Osteoblast (primary cell): ENCODE results near the gene SMIM33. TPM values are rescaled to one million over a fixed set of nuclear protein-coding genes. Genes with fewer than 3 reads are reported as not detected.
"Not testable (repeated sequence)": the region's sequence is repeated elsewhere in the genome, so short reads cannot be mapped to it uniquely, and the experiment has no call there.

Experiments used
- DNase-seq: peaks from one replicate; pipeline ENCODE4 v3.0.0; 2011; ENCODE audit warnings: low spot score, mixed read lengths; ENCODE audit not compliant: insufficient read length; ENCODE audit errors: missing footprints
- H2AFZ ChIP-seq: 2 replicates; pipeline ENCODE4 v1.6.0; 2011; ENCODE audit warnings: mild to moderate bottlenecking, low read length
- H3K27ac ChIP-seq: 2 replicates; pipeline ENCODE4 v1.5.1; 2011; ENCODE audit warnings: mild to moderate bottlenecking, low read depth, low read length, moderate library complexity
- H3K27me3 ChIP-seq: 2 replicates; pipeline ENCODE4 v1.6.0; 2012; ENCODE audit warnings: mild to moderate bottlenecking, control low read depth, inconsistent platforms, low read length, moderate library complexity; ENCODE audit not compliant: insufficient read depth
- H3K36me3 ChIP-seq: 2 replicates; pipeline ENCODE4 v1.5.1; 2011; ENCODE audit warnings: mild to moderate bottlenecking, low read length, control low read depth, moderate library complexity; ENCODE audit not compliant: insufficient read depth
- H3K4me1 ChIP-seq: 2 replicates; pipeline ENCODE4 v1.5.1; 2011; ENCODE audit warnings: mild to moderate bottlenecking, low read length, control low read depth, moderate library complexity; ENCODE audit not compliant: insufficient read depth
- H3K4me2 ChIP-seq: 2 replicates; pipeline ENCODE4 v1.6.0; 2011; ENCODE audit warnings: mild to moderate bottlenecking, low read length; ENCODE audit not compliant: insufficient read depth
- H3K4me3 ChIP-seq: fragments of 200-600 bp; sonication (generic); 3 replicates; pipeline ENCODE4 v1.5.1; 2012; ENCODE audit warnings: mild to moderate bottlenecking, low read length, inconsistent platforms; ENCODE audit not compliant: insufficient read depth
- H3K79me2 ChIP-seq: 2 replicates; pipeline ENCODE4 v1.6.0; 2012; ENCODE audit warnings: mild to moderate bottlenecking, low read length, control low read depth, inconsistent platforms; ENCODE audit not compliant: insufficient read depth
- H3K9me3 ChIP-seq: 2 replicates; pipeline ENCODE4 v1.5.1; 2011; ENCODE audit warnings: low read depth, low read length, control low read depth
- H4K20me1 ChIP-seq: 2 replicates; pipeline ENCODE4 v1.6.0; 2012; ENCODE audit warnings: mild to moderate bottlenecking, low read length, control low read depth; ENCODE audit not compliant: insufficient read depth
- total RNA-seq: library from RNA; depleted of rRNA; stranded (reverse); fragments of >200 nt; gene quantifications from 2 replicates; pipeline ENCODE4 v1.2.3, GENCODE V29; 2012
- TF ChIP-seq, protein P1 (sequence below): IDR thresholded peaks from 2 replicates; pipeline ENCODE4 v1.5.1; 2011; ENCODE audit warnings: mild to moderate bottlenecking, low read depth, low read length, moderate library complexity; ENCODE audit errors: extremely low read depth

SMIM33 gene
- total RNA-seq, 1 donor: not detected

GRCh38 chr5:139475865-139476617 lies 5.2 kb downstream of the SMIM33 start:
- H4K20me1 ChIP-seq: peaks cover 3% of the 10 kb centered on the region
- TF ChIP-seq, protein P1, sequence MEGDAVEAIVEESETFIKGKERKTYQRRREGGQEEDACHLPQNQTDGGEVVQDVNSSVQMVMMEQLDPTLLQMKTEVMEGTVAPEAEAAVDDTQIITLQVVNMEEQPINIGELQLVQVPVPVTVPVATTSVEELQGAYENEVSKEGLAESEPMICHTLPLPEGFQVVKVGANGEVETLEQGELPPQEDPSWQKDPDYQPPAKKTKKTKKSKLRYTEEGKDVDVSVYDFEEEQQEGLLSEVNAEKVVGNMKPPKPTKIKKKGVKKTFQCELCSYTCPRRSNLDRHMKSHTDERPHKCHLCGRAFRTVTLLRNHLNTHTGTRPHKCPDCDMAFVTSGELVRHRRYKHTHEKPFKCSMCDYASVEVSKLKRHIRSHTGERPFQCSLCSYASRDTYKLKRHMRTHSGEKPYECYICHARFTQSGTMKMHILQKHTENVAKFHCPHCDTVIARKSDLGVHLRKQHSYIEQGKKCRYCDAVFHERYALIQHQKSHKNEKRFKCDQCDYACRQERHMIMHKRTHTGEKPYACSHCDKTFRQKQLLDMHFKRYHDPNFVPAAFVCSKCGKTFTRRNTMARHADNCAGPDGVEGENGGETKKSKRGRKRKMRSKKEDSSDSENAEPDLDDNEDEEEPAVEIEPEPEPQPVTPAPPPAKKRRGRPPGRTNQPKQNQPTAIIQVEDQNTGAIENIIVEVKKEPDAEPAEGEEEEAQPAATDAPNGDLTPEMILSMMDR: no peak
- peaks cover 42% of the 10 kb centered on the region for H3K36me3 ChIP-seq
- no peak overlapping the region for H3K4me3 ChIP-seq
- H3K9me3 ChIP-seq: no peaks in the 10 kb centered on the region
- H3K27me3 ChIP-seq: no peaks in the 10 kb centered on the region
- H3K27ac ChIP-seq: no peak overlapping the region
- no peak overlapping the region for H2AFZ ChIP-seq
- H3K4me1 ChIP-seq: peaks cover 21% of the 10 kb centered on the region
- no peak overlapping the region for H3K4me2 ChIP-seq
- H3K79me2 ChIP-seq: peaks cover 19% of the 10 kb centered on the region
- DNase-seq: no peak

DNA sequence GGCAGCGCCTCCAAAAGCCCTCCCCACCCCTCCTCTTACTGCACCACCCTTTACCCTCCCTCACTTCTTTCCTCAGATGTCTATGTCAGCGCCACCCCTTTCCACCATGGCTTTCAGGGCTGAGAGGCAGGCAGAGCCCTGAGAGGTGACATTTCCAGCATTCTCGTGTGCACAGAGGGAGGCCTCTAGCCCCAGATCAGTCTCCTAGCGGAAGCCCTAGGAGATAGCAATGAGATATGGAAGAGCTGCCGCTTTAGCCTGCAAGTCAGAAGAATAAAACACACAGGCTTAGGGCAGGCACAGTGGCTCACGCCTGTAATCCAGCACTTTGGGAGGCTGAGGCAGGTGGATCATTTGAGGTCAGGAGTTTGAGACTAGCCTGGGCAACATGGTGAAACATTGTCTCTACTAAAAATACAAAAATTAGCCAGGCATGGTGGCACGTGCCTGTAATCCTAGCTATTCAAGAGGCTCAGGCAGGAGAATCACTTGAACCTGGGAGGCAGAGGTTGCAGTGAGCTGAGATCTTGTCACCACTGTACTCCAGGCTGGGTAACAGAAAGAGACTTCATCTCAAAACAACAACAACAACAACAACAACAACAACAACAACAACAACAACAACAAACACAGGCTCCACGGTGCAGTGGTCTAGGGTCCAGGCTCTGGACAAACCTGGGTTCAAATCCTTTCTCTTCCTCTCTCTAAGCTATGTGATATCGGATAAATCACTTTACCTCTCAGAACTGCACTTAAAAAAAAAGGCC lies 8.0 kb downstream of the SMIM33 start:
- not testable (repeated sequence) for H3K27me3 ChIP-seq, H2AFZ ChIP-seq, H3K9me3 ChIP-seq, H3K4me2 ChIP-seq, H4K20me1 ChIP-seq, H3K27ac ChIP-seq, H3K4me3 ChIP-seq, DNase-seq
- Histone ChIP-seq H3K79me2 (peaks cover 28% of the 10 kb centered on the region), H3K36me3 (peaks cover 42% of the 10 kb centered on the region), H3K4me1 (peaks cover 37% of the 10 kb centered on the region)

DNA sequence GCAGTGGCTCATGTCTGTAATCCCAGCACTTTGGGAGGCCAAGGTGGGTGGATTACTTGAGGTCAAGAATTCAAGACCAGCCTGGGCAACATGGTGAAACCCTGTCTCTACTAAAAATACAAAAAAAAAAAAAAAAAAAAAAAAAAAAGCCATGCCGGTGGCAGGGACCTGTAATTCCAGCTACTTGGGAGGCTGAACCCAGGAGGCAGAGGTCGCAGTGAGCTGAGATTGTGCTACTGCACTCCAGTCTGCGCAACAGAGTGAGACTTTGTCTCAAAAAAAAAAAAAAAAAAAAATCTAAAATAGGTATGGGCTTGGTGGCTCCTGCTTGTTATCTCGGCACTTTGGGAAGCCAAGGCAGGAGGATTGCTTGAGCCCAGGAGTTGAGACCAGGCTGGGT lies 8.9 kb downstream of the SMIM33 start:
- H3K4me1 ChIP-seq: peaks cover 34% of the 10 kb centered on the region
- peaks cover 28% of the 10 kb centered on the region for H3K79me2 ChIP-seq
- not testable (repeated sequence) for H3K27ac ChIP-seq, H3K9me3 ChIP-seq, H2AFZ ChIP-seq, H4K20me1 ChIP-seq, H3K4me2 ChIP-seq, DNase-seq, H3K27me3 ChIP-seq, H3K4me3 ChIP-seq
- H3K36me3 ChIP-seq: peaks cover 42% of the 10 kb centered on the region

DNA sequence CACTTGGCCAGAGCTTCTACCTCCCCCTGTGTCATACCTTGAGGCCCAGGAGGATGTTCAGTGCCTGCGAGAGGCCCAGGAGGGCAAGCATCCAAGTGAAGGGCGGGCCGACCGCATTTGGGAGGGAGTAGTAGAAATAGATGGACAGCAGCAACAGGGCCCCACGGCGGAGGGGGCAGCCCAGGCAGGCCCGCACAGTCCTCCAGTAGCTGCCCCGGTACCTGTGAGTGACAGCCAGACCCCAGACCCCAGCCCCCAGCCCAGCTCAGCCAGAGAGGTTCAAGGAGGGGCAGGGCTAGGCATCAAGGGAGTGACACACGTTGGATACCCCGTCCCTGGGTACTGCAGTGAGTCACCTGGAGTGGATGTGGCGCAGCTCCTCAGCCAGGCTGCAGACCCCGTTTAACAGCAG lies 10.3 kb downstream of the SMIM33 start:
- Histone ChIP-seq H3K4me1 (peaks cover 24% of the 10 kb centered on the region), H3K79me2 (peaks cover 28% of the 10 kb centered on the region), H3K4me2 (peak overlapping the region; percentile 90), H3K27me3 (no peaks in the 10 kb centered on the region), H3K36me3 (peaks cover 30% of the 10 kb centered on the region), H4K20me1 (peaks cover 3% of the 10 kb centered on the region), H3K27ac (peak overlapping the region; percentile 98), H3K9me3 (no peaks in the 10 kb centered on the region), H2AFZ (peak overlapping the region; percentile 84), H3K4me3 (peak overlapping the region; percentile 85)
- peak; percentile 89 for DNase-seq
- TF ChIP-seq, protein P1: no peak
